Activated CD8-positive, alpha-beta T cell treated with anti-CD3 and anti-CD28 coated beads for 36 hours (primary cell): ENCODE results near the gene MBTPS1. TPM values are rescaled to one million over a fixed set of nuclear protein-coding genes. Genes with fewer than 3 reads are reported as not detected.

ENCODE experiments used
- ATAC-seq: fragments of 200-7000 bp; cut with Tn5 transposase; one replicate; pipeline ENCODE4 v1.10.0; 2021; ENCODE audit warnings: mild to moderate bottlenecking, moderate library complexity
- CTCF ChIA-PET: fragments of 350-600 bp; sonication (Branson Sonifier 250); formaldehyde crosslinking; loops from one replicate; lab custom pipeline; 2021; ENCODE audit warnings: antibody characterized with exemption; lab: Charles Lee
- POLR2A ChIA-PET: fragments of 350-600 bp; sonication (Branson Sonifier 250); formaldehyde crosslinking; loops from one replicate; lab custom pipeline; 2021; ENCODE audit warnings: antibody characterized with exemption; lab: Charles Lee
- DNase-seq: peaks from one replicate; pipeline ENCODE4 v3.0.0-alpha.2; 2020
- H3K27ac Mint-ChIP-seq: one replicate; pipeline ENCODE4 v1.8.0; 2021; ENCODE audit warnings: mild to moderate bottlenecking, mixed read lengths
- H3K27me3 Mint-ChIP-seq: one replicate; pipeline ENCODE4 v1.8.0; 2021; ENCODE audit warnings: mixed read lengths
- H3K36me3 Mint-ChIP-seq: one replicate; pipeline ENCODE4 v1.8.0; 2021; ENCODE audit warnings: low read depth, mixed read lengths
- H3K4me1 Mint-ChIP-seq: one replicate; pipeline ENCODE4 v1.8.0; 2021; ENCODE audit warnings: low read depth, mixed read lengths
- H3K4me3 Mint-ChIP-seq: one replicate; pipeline ENCODE4 v1.8.0; 2021; ENCODE audit warnings: mild to moderate bottlenecking, moderate library complexity, mixed read lengths
- H3K9me3 Mint-ChIP-seq: one replicate; pipeline ENCODE4 v1.8.0; 2021; ENCODE audit warnings: mixed read lengths
- intact Hi-C: fragments of 100-400 bp; cut with micrococcal nuclease; formaldehyde crosslinking; loops from one replicate; pipeline ENCODE4 v1.10.0; 2022
- total RNA-seq, 2 experiments: library from RNA; stranded (reverse); gene quantifications; one replicate each; pipeline ENCODE4 v1.2.3, GENCODE V29; 2021
- TF ChIP-seq, protein P1 (sequence below): fragments of 200-600 bp; IDR thresholded peaks from one replicate; pipeline ENCODE4 v1.8.0; 2022; ENCODE audit warnings: antibody characterized with exemption, mild to moderate bottlenecking

Gene MBTPS1
- total RNA-seq, 2 experiments from 2014 or later: 31.5 to 31.7 TPM

DNA sequence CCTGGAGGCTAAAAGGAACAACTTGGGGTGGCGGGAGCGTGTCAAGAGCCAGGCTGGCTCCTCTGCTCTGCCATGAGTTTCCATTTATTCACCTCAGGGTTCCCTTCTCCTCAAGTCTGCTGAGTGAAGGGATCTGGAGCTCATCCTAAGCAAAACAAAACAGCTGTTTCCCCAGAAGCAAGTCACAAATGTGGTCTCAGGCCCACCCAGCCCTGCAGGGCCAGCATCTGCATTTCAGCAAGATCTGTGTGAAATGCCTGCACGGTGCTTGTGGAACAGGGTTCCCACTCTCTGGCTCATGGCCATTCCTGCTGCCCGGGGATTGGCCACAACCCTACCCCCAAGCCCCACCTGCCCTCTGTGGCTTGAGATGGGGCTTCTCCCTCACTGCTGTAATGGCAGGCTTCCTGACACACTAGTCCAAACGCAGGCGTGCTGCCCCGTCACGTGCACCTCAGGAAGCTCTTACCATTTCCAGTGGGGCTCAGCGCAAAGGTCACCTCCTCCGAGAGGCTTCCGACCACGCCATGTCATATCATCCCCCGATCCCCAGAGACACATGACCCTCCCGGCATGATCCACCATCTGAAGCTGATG is 76.4 kb downstream of the MBTPS1 start:
- no peak for ATAC-seq
- POLR2A ChIA-PET: no interaction called here
- H3K4me1 Mint-ChIP-seq: peaks cover 3% of the 10 kb centered on the region
- H3K4me3 Mint-ChIP-seq: no peak overlapping the region
- H3K27ac Mint-ChIP-seq: no peak overlapping the region
- peaks cover 25% of the 10 kb centered on the region for H3K27me3 Mint-ChIP-seq
- DNase-seq: no peak
- intact Hi-C loops: no loop called here
- peaks cover 6% of the 10 kb centered on the region for H3K9me3 Mint-ChIP-seq
- TF ChIP-seq, protein P1, sequence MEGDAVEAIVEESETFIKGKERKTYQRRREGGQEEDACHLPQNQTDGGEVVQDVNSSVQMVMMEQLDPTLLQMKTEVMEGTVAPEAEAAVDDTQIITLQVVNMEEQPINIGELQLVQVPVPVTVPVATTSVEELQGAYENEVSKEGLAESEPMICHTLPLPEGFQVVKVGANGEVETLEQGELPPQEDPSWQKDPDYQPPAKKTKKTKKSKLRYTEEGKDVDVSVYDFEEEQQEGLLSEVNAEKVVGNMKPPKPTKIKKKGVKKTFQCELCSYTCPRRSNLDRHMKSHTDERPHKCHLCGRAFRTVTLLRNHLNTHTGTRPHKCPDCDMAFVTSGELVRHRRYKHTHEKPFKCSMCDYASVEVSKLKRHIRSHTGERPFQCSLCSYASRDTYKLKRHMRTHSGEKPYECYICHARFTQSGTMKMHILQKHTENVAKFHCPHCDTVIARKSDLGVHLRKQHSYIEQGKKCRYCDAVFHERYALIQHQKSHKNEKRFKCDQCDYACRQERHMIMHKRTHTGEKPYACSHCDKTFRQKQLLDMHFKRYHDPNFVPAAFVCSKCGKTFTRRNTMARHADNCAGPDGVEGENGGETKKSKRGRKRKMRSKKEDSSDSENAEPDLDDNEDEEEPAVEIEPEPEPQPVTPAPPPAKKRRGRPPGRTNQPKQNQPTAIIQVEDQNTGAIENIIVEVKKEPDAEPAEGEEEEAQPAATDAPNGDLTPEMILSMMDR: no peak
- CTCF ChIA-PET: interaction anchor here (1.0 to 1.8 kb wide), 2 partner anchors 84 to 114 kb away, joined by 4 to 8 read pairs; no protein-coding TSS in a partner anchor
- no peaks in the 10 kb centered on the region for H3K36me3 Mint-ChIP-seq

- ATAC-seq: no peak
- TF ChIP-seq, protein P1: no peak
- ChIA-PET POLR2A (no interaction called here), CTCF (interaction anchor here (1.8 kb wide), 1 partner anchor 83 kb away, joined by 8 read pairs; no protein-coding TSS in a partner anchor)
- DNase-seq: no peak
- Mint-ChIP-seq H3K27ac (no peak overlapping the region), H3K27me3 (peaks cover 25% of the 10 kb centered on the region), H3K4me1 (peaks cover 3% of the 10 kb centered on the region), H3K36me3 (no peaks in the 10 kb centered on the region), H3K4me3 (no peak overlapping the region), H3K9me3 (peaks cover 6% of the 10 kb centered on the region)
- intact Hi-C loops: no loop called here
Observed at GRCh38 chr16:84039696-84040095, 77.0 kb downstream of the MBTPS1 start.

GRCh38 chr16:84038469-84038868 is 78.3 kb downstream of the MBTPS1 start:
- Mint-ChIP-seq H3K4me1 (peaks cover 2% of the 10 kb centered on the region), H3K36me3 (no peaks in the 10 kb centered on the region), H3K27ac (no peak overlapping the region), H3K9me3 (peaks cover 6% of the 10 kb centered on the region), H3K27me3 (peaks cover 14% of the 10 kb centered on the region), H3K4me3 (no peak overlapping the region)
- intact Hi-C loops: no loop called here
- DNase-seq (no peak), ATAC-seq (no peak)
- ChIA-PET CTCF (interaction anchor here (0.9 kb wide), 1 partner anchor 27 kb away, joined by 3 read pairs; no protein-coding TSS in a partner anchor), POLR2A (no interaction called here)
- TF ChIP-seq, protein P1: no peak

DNA sequence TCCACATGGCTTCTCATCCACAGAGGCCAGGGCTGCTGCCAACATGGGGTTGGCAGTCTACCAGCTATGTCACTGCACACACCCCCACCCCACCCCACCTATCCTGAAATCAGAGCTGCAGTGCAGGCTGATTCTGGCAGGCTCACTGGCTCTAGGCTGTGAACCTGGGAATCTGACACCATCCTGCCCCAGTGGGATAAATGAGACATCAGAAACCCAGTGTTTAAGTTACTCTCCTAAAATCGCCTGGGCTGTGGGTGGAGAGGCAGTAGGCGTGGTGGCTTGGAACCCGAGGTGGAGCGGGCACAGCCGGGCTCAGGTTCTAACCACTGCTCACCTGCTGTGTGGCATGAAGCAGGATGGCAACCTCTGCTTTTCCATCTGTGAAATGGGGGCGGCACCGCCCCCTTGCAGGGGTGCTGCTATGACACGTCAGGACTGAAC is 79.7 kb downstream of the MBTPS1 start:
- H3K27me3 Mint-ChIP-seq: peaks cover 6% of the 10 kb centered on the region
- intact Hi-C loops: no loop called here
- DNase-seq (no peak), ATAC-seq (no peak)
- H3K9me3 Mint-ChIP-seq: peaks cover 6% of the 10 kb centered on the region
- H3K4me1 Mint-ChIP-seq: no peaks in the 10 kb centered on the region
- H3K27ac Mint-ChIP-seq: no peak overlapping the region
- ChIA-PET POLR2A (no interaction called here), CTCF (interaction anchor here (1.0 to 1.1 kb wide), 2 partner anchors 26 to 81 kb away, joined by 3 read pairs; no protein-coding TSS in a partner anchor)
- TF ChIP-seq, protein P1: no peak
- no peaks in the 10 kb centered on the region for H3K36me3 Mint-ChIP-seq
- no peak overlapping the region for H3K4me3 Mint-ChIP-seq

- CTCF ChIA-PET: interaction anchor here (1.0 to 1.1 kb wide), 2 partner anchors 27 to 80 kb away, joined by 3 read pairs; no protein-coding TSS in a partner anchor
- TF ChIP-seq, protein P1: no peak
- ATAC-seq (no peak), DNase-seq (no peak)
- Mint-ChIP-seq H3K4me1 (no peaks in the 10 kb centered on the region), H3K9me3 (peaks cover 6% of the 10 kb centered on the region), H3K27me3 (peaks cover 8% of the 10 kb centered on the region), H3K4me3 (no peak overlapping the region), H3K27ac (no peak overlapping the region), H3K36me3 (no peaks in the 10 kb centered on the region)
- intact Hi-C loops: no loop called here
- POLR2A ChIA-PET: no interaction called here
Observed at GRCh38 chr16:84036131-84036530, 80.6 kb downstream of the MBTPS1 start.
